Activated T-cell treated with anti-CD3 and anti-CD28 coated beads for 24 hours (primary cell): Measurements from ENCODE around the gene HIVEP3.
A peak's percentile ranks its signal among the peaks of the same experiment; 100 is the strongest.

Experiments used
- DNase-seq: peaks from one replicate; pipeline ENCODE4 v3.0.0-alpha.2; 2020; ENCODE audit warnings: low read depth

The HIVEP3 gene

DNA sequence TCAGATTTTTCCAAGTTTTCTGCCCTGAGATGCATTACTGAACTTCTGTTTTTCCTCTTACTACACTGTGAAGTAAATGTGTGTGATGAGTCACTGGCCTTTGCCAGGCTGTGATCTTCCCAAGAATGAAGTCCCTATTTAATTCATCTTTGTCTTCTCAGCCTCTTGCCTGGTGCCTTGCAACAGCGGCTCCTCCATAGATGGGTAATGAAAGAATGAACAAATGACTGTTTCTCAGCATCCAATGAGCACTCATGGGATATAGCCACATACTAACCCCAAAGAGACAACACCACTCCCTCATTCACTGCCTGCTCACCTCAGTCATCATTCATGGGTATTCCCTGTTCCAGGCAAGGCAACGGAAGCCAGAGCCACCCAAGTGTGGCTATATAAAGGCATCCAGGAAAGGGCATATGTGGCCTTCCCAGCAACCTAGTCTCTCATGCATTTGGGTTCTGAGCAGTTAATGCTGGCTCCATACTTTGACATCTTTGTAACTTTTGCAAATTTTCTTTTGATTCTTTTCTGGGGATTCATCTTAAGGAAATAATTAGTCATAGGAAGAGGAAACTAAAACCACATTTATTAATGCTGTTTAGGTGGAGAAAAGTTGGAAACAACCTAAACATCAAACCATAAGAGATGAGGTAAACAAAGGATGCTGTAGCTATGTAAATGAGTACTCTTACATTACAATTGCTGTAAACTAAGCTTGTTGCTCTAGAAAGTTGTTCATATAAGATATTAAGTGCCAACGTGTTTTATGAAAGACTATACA lies 71.9 kb downstream of the HIVEP3 start:
- DNase-seq = no peak

DNA sequence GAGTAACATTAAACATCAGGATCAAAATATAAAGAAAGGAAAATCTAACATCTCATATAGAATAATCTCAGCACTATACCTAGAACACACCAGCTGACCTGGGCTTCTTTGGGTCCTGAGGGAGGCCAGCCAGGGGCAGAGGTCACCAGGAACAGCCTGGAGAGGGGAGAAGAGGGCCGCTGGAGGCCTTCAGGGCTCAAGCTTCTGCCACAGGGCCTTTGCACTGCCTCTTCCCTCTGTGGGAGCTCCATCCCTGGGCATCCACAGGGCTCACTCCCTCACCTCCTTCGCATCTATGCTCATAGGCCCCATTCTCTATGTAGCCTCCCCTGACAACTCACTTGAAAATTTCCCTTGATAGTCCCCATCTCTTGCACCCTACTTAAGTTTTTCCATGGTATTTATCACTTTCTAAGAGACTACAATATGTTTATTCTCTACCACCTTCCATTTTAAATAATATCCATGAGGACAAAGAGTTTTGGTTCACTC lies 73.9 kb downstream of the HIVEP3 start:
- DNase-seq = no peak

DNA sequence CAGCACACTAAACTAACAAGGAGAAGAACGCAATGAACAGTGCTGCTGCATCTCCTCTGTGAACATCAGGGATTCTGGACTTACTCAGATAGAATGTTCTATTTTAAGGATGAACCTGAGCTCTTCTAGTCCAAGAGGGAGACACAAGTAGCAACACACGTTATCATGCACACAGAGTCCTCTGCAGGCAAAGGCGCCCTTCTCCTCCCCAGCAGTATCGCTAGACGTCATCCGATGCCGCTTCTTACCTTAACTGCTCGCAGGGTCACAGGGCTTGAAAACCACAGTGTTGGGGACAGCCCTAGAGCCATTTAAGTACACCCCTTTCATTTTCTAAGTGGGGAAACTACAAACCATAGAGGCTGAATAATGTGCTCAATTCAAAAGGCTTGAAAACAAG lies 74.5 kb downstream of the HIVEP3 start:
- DNase-seq = no peak

DNA sequence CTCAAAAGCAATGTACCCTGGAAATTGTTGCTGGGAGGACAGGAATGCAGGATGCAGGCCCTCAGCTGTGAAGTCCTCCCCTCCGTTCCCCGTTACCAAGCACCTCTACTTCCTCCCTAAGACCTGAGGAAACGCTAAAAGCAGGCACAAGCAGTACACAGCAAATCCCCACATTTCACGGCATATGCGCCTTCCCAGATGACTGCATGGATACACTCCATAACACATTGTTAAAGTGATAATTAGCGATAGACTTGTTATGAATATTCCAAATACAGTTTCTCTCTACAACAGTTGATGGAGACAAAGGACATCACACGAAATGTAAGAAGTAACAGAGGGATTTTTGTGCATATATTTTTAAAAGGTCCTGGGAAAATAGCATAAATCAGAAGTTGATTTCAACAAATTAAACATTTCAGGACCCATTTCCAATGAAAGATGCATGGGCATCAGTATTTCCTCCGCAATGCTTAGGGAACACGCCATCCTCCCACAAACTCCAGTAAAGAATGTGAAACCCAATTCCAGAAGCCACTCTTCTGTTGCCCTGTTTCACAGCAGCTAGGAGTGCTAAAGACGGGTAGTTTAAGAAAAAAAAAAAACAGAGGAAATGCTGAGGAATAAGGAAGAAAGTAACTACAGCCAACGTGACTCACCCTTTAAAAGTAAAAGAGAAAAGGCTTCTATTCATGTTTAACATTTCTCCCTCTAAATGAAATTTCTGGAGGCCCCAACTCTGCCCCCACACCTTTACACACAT lies 75.5 kb downstream of the HIVEP3 start:
- no peak for DNase-seq

DNA sequence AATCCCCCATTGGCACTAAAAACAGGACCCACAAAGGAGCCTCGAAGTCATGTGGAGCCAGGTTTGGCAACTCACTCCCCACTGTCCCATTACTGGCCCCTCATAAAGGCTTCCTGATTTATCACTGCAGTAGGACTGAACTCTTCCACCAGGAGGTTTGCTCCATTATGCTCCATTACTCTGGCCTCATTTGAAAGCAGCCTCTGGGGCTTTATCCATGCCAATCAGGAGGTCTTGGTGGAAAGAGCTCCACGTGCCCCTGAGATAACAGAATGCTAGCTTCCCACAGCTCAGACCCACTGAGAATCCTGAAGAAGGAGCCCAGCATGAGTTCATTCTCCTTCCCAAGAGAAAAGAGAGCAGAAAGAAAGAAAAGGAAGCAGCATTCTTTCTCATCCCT lies 76.4 kb downstream of the HIVEP3 start:
- no peak for DNase-seq

DNA sequence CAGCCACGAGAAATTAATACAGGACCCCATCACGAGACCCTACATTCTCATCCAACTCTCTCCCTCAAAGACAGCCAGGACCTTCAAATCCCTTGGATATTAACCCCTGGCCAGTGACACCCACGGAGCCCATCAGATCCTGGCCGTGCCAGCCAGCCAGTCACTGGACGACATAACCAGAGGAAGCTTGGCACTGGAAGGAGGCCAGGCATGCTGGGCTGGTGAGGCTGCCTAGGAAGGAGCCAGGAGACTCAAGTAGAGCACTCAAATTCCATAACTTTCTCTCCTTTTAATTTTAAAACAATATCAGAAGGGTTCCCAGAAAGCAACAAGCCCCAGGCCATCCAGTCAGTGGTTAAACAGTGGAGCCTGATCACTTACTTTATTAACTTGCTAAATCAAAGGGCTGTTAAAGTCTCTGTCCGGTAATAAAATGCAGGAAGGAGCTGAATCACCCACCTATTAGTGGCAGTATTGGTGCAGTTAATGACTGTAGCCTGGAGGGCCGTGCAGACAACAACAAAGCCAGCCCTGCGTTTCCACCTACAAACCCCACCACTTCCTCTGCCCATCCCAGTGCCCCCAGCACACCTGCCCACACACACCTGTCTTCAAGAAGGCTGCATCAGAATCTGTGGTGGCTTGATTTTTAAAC lies 78.0 kb downstream of the HIVEP3 start:
- no peak for DNase-seq

DNA sequence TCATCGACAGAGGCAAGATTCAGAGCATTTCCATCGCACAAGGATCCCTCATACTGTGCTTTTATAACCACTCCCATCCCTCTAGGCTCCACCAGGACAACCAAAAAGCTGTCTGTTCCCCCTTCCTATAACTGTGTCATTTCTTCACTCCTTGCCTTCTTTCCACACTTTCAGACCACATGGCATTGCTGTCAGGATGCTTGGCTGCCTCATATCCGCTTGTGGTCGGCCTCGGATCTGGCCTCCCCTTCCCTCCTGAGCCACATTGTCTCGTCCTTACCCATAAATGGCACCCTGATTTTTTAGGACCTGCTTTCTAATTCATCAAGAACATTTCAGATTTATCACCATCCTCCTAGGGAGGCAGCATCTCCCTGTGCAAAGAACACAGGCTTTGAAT lies 80.5 kb downstream of the HIVEP3 start:
- DNase-seq = no peak

DNA sequence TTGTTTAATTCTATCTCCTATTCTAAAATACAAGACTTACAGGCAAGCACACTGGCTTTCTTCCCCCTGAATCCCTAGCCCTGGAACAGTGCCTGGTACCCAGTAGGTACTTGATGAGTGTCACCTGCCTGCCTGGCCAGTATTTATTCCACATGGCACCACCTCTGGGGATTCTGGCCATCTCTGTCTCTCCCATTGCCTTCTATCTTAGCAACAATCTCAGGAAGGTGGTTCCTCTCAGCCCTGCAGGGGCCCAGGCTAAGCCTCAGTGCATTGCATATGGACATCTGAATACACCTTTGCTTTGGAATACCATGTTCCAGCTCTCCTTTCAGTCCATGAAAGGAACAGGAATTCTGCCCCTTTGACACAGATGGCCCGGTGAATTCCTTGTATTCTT lies 81.0 kb downstream of the HIVEP3 start:
- DNase-seq = no peak

DNA sequence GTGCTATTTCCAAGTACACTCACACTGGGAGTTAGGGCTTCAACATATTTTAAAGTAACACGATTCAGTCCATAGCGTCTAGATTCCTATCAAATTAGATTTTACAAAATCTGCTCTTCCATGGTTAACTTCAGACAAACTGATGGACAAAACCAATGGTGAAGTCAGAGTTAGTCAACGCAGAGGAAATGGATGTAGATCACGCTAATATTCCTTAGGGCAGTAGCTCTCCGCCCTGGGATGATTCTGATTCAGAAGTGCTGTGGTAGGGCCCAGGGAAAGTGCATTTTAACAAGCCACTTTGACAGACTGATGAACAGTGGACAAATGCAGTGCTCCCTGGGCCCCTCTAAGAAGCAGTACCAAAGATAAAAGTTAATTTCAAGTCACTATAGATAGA lies 83.2 kb downstream of the HIVEP3 start:
- DNase-seq = no peak

DNA sequence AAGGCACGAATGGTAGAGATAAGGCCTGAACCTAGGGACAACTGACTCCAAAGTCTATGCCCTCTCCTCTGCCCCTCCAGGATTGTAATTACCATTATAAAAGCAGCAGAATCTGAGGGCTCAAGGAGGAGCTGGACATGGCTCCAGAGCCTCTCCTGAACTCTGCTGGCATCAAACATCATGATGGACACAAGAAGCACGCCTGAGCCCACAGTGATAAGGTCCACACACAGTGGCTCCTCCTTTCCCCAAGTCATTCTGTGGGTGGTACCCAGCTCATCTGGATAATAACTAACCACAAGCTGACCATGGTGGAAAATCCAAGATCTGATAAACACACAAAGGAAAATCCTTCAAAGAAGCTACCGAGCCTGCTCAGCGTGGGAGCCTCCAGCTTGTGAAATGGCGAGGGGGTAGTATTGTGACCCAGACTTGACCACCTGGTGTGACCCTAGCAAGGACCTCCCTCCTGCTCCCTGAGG lies 85.2 kb downstream of the HIVEP3 start:
- no peak for DNase-seq

DNA sequence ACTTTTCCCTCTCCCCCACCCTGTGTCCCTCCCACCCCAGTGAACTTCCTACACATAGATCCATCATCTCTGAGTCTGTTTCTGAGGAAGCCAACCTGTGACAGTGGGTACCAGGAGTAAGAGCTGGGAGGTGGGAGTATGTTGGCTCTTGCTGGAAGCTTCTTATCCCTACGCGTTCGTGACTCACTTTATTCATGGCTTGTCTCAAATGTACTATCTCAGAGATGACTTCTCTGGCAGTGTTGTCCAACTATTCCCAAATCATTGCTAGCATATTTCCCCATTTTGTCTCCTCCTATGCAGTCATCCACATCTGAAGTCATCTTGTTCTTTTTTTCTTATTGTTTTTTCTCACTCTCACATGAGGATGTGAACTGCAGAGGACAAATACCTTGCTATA lies 88.0 kb downstream of the HIVEP3 start:
- no peak for DNase-seq

DNA sequence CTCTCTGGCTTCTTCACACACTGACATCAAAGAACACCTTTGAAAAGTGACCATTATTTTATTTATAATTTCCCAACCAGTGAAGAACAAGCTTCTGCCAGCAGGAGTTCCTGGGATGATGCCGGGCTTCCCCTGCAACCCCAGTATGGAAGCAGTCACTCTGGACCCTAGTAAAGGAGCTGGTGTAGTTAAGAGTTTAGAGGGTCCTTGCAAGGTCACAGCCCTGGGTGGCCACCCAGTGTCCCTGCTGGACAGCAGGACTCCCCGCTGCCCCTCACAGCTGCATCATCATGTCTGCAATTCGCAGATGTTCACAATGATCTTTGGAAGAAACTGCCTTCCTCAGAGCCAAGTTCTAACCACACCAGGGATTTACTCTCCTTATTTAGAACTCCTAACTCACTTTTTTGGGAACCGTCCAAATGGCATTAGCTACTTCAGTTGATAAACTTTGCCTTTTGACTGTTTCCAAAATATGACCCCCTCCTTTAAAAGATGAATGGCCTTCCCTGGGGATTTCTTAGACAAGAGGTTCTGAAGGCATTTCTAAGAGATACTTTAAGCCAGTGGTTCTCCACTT lies 90.6 kb downstream of the HIVEP3 start:
- no peak for DNase-seq

DNA sequence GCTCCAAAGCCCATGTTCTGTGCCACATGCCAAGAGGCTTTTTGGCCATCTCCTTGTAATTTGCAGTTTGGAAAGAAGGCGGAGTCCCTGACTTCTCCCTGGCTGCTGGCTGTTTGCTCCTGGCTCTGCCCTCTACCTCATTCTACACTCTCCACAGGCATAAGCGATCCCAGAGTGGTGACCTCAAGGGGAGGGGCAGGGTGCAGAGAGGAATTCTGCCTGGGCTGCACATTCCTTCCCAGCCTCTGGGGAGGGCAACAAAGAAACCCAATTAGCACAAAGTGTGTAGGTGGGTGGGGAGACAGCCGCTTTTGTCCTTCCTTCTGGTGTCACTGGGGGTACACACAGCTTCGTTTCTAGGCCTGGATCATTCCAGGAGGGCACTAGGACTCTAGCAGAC lies 95.3 kb downstream of the HIVEP3 start:
- DNase-seq = no peak

DNA sequence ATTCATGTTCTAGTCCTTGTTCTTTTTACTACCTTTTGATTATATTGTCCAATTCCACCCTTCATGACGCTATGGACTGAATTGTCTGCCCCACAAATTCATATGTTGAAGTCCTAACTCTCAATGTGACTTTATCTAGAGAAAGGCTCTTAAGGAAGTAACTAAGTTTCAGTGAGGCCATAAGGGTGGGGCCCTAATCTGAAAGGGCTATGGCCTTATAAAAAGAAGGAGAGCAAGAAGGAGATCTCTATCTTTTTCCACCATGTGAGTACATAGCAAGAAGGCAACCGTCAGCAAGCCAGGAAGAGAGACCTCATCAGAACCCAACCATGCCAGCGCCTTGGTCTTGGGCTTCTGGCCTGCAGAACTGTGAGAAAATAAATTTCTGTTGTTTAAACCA lies 95.9 kb downstream of the HIVEP3 start:
- DNase-seq = no peak

DNA sequence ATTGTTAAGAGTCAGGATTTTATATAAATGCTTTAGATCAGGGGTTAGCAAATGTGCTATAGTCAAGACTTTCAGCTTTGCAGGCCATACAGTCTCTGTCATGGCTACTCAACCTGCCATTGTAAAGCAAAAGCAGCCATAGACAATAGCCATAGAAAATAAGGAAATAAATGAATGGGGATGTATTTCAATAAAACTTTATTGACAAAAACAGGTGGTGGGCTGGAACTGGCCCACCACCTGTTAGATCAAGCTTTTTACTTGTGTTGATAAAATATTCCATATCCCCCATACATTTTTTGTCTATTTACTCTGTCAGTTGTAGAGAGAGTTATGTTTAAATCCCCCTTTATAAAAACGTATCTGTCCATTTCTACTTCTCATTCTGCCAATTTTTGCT lies 98.9 kb downstream of the HIVEP3 start:
- no peak for DNase-seq

DNA sequence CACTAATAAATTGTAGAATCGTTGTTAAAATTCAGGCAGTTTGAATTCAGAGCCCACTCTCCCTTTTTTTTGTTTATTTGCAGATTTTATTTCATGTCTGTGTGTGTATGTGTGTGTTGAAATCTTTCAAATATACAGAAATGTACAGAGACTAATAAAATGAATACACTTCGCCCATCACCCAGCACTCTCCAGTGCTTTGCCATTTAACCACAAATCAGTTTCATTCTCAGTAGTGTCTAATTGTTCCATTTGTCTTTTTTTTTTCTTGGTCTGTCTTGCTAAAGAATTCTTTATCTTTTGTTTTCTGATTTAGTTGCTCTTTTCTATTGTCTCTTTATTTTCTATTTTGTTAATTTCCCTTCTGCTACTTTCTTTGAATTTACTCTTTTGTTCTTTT lies 99.7 kb downstream of the HIVEP3 start:
- DNase-seq = no peak

DNA sequence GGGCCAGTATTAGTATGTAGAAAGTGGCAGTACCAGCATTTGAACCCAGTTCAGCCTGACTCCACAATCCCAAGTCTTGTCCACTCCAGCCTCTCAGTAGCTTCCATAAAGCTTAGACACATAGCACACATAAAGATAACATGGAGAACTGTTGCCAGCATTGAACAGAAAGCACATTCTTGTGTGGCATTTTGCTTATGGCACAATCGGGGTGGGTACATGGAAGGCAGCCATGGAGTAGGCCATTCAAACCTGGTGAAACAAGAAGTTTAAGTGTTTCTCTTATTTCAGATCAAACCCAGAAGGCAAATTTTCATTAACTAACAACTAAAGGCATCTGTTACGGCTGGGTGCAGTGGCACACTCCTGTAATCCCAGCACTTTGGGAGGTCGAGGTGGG lies 102.7 kb downstream of the HIVEP3 start:
- no peak for DNase-seq

DNA sequence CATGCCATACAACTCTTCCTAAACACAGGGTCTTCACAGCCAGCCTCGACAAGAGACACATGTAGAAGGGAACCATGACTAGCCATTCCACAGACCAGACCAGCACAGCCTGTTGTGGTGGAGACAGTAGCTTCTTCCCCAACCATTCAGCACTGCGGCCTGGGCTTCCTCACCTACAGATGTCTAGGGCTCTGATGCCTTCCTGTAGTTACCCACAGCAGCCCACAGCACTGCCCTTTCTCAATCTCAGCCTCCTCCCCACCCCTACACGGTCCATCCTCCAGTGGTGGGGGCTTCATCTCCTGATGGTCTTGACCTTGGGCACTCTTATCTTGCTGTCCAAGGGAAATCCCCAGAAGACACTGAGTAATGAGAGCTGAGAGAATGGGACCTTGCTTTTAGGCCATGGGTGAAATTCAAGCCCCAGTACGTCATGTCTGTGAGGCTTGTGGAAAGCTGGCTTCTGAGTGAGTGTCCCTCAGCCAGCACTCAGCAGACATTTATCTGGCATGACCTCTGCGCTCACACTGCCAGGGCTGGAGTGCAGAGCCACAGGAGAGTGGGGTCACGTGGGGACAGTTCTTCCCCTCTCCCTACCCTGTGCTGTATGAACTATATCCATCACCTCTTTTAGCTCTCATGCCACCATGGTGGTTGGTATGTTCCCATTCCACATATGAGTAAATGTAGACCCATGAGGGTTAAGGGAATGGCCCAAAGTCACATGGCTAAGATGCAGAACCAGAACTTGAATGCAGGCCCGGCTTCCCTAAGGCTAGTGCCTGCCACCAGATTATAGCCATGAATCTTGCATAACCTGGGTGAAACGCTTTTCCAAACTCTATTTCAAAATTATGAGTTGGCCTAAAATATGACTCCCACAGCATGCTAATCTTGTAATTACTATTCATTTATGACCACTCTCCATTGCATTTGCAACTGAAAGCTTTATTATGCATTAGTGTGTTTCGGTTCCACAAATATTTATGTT lies 104.7 kb downstream of the HIVEP3 start:
- DNase-seq = no peak

DNA sequence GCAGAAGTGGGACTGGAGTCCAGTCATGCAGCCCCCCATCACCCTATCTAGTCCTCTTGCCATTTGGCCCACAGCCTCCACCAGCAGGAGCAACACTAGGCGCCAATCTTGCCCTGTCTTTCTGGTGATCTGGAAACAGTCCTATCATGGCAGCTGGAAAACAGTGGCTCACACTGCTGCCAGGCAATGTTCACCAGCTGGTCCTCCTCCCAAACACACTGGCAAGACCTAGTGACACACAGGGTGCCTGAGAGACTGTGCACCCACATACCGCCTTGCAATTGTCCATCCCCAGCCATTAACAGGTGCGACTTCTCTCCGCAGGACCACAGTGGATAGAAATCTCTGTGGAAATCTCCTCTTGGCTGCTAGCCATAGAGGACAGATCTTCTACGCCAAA lies 105.5 kb downstream of the HIVEP3 start:
- DNase-seq = no peak

DNA sequence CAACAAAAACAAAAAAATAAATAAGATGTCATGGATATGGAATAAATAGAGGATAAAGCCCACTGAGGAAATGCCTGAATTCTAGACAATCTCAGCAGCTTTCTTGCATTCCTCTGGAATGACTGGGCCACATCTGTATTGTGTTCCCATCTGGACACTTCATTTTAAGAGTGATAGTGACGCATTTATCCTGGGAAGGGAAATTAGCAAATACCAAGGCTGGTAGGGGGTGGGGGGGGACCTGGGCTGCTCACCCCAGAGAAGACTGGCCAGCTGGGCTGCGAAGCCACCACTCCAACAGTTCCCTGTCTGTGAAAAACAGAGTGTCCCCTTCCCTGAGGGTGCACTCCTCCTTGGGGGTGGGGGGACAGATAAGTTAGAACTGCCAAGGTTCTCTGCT lies 106.3 kb downstream of the HIVEP3 start:
- no peak for DNase-seq

DNA sequence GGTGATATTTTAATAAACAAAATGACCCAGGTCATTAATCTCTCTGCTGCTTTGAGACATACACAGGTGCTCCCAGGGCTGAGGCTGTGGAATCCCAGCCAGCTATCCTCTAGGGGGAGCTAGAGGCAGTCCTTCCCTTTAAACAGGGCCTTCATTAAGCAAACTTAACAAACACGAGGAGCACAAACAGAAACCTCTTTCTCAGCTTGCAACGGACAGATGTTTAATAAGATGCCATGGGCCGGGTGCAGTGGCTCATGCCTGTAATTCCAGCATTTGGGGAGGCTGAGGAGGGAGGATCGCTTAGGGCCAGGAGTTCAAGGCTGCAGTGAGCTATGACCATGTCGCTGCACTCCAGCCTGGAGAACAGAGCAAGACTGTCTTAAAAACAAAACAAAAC lies 106.7 kb downstream of the HIVEP3 start:
- DNase-seq = peak; percentile 47
